SK-N-SH treated with all-trans-retinoic acid at 6 μM for 48 hours (cell line): ENCODE results near the gene LSM10.

Experiments
- ATAC-seq: fragments of 200-7000 bp; cut with Tn5 transposase; 3 replicates; pipeline ENCODE4 v1.9.1; 2020; ENCODE audit warnings: mild to moderate bottlenecking, moderate library complexity
- BACH2 ChIP-seq: fragments of 250-450 bp; sonication (Bioruptor Pico); IDR thresholded peaks from 2 replicates; pipeline ENCODE4 v1.9.0; 2021; ENCODE audit warnings: mild to moderate bottlenecking, borderline replicate concordance
- ESRRG ChIP-seq: fragments of 250-450 bp; sonication (Bioruptor Pico); IDR thresholded peaks from 2 replicates; pipeline ENCODE4 v1.6.1; 2021; ENCODE audit warnings: mild to moderate bottlenecking
- GLIS3 ChIP-seq: fragments of 250-450 bp; sonication (Bioruptor Pico); IDR thresholded peaks from 2 replicates; pipeline ENCODE4 v1.5.0; 2020; ENCODE audit warnings: mild to moderate bottlenecking, moderate library complexity
- ISL1 ChIP-seq: fragments of 250-450 bp; sonication (Bioruptor Pico); IDR thresholded peaks from 2 replicates; pipeline ENCODE4 v2.1.2; 2022; ENCODE audit warnings: mild to moderate bottlenecking, moderate library complexity
- OSR1 ChIP-seq: fragments of 250-450 bp; sonication (Bioruptor Pico); IDR thresholded peaks from 2 replicates; pipeline ENCODE4 v1.8.0; 2022; ENCODE audit warnings: moderate library complexity, mild to moderate bottlenecking, inconsistent platforms
- PPARA ChIP-seq: fragments of 250-450 bp; sonication (Bioruptor Pico); IDR thresholded peaks from 2 replicates; pipeline ENCODE4 v1.5.0; 2020; ENCODE audit warnings: mild to moderate bottlenecking, borderline replicate concordance
- SNAI2 ChIP-seq: fragments of 250-450 bp; sonication (Bioruptor Pico); IDR thresholded peaks from 2 replicates; pipeline ENCODE4 v1.5.0; 2020; ENCODE audit warnings: mild to moderate bottlenecking, moderate library complexity
- TCF4 ChIP-seq: fragments of 250-450 bp; sonication (Bioruptor Pico); IDR thresholded peaks from 2 replicates; pipeline ENCODE4 v1.8.0; 2021; ENCODE audit warnings: mild to moderate bottlenecking, moderate library complexity, borderline replicate concordance
- ZNF70 ChIP-seq: fragments of 450-650 bp; formaldehyde crosslinking; IDR thresholded peaks from 2 replicates; pipeline ENCODE4 v1.5.0; 2020; ENCODE audit warnings: mild to moderate bottlenecking, moderate library complexity
- TF ChIP-seq, protein P1 (sequence below): fragments of 250-450 bp; sonication (Bioruptor Pico); IDR thresholded peaks from 2 replicates; pipeline ENCODE4 v1.5.1; 2020; ENCODE audit warnings: low read depth, mild to moderate bottlenecking, moderate library complexity
- TF ChIP-seq, protein P2 (sequence below): fragments of 250-450 bp; sonication (Bioruptor Pico); IDR thresholded peaks from 2 replicates; pipeline ENCODE4 v1.8.0; 2021; ENCODE audit warnings: low read depth, mild to moderate bottlenecking, moderate library complexity, borderline replicate concordance

Gene LSM10

DNA sequence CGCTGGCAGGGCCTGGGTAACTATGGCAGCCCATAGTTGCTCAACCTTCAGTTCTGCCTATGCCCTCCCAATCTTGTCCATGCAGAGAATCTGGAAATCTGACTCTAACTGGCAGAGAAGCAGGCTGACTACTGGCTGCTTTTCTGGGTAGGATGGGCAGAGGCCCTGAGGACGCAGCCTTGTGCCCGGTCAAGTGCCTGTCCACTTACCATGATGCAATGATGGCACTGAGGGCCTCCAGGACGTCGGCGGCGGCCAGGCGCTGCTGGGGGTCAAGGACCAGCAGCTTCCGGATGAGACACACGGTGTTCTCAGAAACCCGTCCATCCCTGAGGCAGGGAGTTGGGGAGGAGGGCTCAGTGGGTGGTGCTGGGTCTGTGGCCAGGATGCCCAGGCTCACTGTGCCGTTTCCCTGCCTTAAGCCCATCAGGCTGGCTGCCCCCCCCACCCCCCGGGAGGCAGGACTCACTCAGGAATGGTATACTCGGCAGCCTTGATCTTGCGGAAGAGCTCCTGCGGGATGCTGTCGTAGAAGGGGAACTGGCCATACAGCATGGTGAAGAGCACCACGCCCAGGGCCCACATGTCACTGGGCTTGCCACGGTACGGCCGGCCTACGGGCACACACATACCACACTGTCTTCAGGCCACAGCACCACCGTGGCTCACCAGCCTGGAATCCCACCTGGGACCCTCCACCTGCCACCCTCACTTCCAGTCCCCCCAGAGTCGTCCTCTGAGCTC lies 53.9 kb downstream of the LSM10 start:
- TF ChIP-seq SNAI2 (CRISPR knock-in tag) (no peak), ZNF70 (CRISPR knock-in tag) (no peak), TCF4 (no peak), PPARA (CRISPR knock-in tag) (no peak), ISL1 (CRISPR knock-in tag) (no peak), ESRRG (CRISPR knock-in tag) (no peak), BACH2 (CRISPR knock-in tag) (no peak), GLIS3 (CRISPR knock-in tag) (no peak), OSR1 (no peak)
- TF ChIP-seq, protein P1, sequence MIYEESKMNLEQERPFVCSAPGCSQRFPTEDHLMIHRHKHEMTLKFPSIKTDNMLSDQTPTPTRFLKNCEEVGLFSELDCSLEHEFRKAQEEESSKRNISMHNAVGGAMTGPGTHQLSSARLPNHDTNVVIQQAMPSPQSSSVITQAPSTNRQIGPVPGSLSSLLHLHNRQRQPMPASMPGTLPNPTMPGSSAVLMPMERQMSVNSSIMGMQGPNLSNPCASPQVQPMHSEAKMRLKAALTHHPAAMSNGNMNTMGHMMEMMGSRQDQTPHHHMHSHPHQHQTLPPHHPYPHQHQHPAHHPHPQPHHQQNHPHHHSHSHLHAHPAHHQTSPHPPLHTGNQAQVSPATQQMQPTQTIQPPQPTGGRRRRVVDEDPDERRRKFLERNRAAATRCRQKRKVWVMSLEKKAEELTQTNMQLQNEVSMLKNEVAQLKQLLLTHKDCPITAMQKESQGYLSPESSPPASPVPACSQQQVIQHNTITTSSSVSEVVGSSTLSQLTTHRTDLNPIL (CRISPR knock-in tag), result no peak
- TF ChIP-seq, protein P2, sequence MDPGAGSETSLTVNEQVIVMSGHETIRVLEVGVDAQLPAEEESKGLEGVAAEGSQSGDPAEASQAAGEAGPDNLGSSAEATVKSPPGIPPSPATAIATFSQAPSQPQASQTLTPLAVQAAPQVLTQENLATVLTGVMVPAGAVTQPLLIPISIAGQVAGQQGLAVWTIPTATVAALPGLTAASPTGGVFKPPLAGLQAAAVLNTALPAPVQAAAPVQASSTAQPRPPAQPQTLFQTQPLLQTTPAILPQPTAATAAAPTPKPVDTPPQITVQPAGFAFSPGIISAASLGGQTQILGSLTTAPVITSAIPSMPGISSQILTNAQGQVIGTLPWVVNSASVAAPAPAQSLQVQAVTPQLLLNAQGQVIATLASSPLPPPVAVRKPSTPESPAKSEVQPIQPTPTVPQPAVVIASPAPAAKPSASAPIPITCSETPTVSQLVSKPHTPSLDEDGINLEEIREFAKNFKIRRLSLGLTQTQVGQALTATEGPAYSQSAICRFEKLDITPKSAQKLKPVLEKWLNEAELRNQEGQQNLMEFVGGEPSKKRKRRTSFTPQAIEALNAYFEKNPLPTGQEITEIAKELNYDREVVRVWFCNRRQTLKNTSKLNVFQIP (CRISPR knock-in tag), result no peak
- no peak; the same call in 1 of the 3 replicates for ATAC-seq
